Measurements from ENCODE around the gene COL13A1. TPM values are rescaled to one million over a fixed set of nuclear protein-coding genes. Genes with fewer than 3 reads are reported as not detected.

Gene COL13A1
- total RNA-seq, 1 experiment from 2014 or later: 5.9 TPM

DNA sequence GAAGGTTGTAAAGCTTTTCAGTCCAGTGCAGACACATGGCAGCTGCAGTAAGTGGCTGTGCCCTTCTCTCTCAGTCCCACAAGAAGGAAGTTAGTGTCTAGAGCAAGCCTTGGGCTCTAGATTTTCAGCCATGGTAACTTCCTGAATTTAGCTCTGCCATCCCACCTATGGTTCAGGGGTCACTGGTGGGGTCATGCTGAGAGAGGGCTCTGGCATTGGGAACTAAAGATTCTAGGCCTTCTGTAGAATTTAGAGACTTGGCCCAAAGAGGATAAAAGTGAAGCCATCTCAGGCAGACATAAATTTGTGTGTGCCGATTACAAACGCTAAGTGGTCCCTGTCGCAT is 113.5 kb downstream of the COL13A1 start:
- no peaks in the 10 kb centered on the region for H3K9me3 ChIP-seq (ENCODE audit: control insufficient read depth in 1 of 2, insufficient read depth in 1 of 2, low read depth in 1 of 2, low read length in 2 of 2)
- no TSS peak for BruUV-seq (replicated peaks)
- H3K9me2 ChIP-seq (ENCODE audit: insufficient read depth): no peaks in the 10 kb centered on the region
- H4K20me1 ChIP-seq (ENCODE audit: insufficient read depth): no peaks in the 10 kb centered on the region
- no peak for TF ChIP-seq ELF1 (IDR thresholded peaks at IDR 0.05; ENCODE audit: borderline replicate concordance, low read depth)
- TF ChIP-seq EZH2phosphoT487 (IDR thresholded peaks at IDR 0.05; ENCODE audit: borderline replicate concordance): no peak
- TF ChIP-seq SP1 (IDR thresholded peaks at IDR 0.05; ENCODE audit: low read depth): no peak
- TF ChIP-seq FOSL1 (IDR thresholded peaks at IDR 0.05; ENCODE audit: low read depth): no peak
- TF ChIP-seq, protein P1, sequence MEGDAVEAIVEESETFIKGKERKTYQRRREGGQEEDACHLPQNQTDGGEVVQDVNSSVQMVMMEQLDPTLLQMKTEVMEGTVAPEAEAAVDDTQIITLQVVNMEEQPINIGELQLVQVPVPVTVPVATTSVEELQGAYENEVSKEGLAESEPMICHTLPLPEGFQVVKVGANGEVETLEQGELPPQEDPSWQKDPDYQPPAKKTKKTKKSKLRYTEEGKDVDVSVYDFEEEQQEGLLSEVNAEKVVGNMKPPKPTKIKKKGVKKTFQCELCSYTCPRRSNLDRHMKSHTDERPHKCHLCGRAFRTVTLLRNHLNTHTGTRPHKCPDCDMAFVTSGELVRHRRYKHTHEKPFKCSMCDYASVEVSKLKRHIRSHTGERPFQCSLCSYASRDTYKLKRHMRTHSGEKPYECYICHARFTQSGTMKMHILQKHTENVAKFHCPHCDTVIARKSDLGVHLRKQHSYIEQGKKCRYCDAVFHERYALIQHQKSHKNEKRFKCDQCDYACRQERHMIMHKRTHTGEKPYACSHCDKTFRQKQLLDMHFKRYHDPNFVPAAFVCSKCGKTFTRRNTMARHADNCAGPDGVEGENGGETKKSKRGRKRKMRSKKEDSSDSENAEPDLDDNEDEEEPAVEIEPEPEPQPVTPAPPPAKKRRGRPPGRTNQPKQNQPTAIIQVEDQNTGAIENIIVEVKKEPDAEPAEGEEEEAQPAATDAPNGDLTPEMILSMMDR (IDR thresholded peaks at IDR 0.05 in 2 of 3, conservative IDR thresholded peaks at IDR 0.05 in 1 of 3; ENCODE audit: borderline replicate concordance in 1 of 3, insufficient read depth in 1 of 3, low read depth in 2 of 3, low read length in 2 of 3): no peak
- no peak for TF ChIP-seq ZNF274 (IDR thresholded peaks at IDR 0.05; ENCODE audit: low read depth, low read length)
- no peak for TF ChIP-seq EZH2 (IDR thresholded peaks at IDR 0.05)
- no peak for TF ChIP-seq CBX3 (IDR thresholded peaks at IDR 0.05; ENCODE audit: low read depth)
- no peak overlapping the region for H3K9ac ChIP-seq (ENCODE audit: low read length)
- intact Hi-C loops (cut with micrococcal nuclease): loop anchor here (2.0 kb wide), 1 partner anchor 32 kb away; no protein-coding TSS in a partner anchor
- no peak for ATAC-seq
- no peaks in the 10 kb centered on the region for H3K4me1 ChIP-seq (ENCODE audit: control insufficient read depth in 1 of 2, insufficient read depth in 2 of 2, low read length in 2 of 2)
- H3K27ac ChIP-seq (ENCODE audit: low read depth, low read length): no peak overlapping the region
- H3K27me3 ChIP-seq (ENCODE audit: insufficient read depth, low read length): no peaks in the 10 kb centered on the region
- H3K79me2 ChIP-seq (ENCODE audit: insufficient read depth, low read length): no peaks in the 10 kb centered on the region
- H2AFZ ChIP-seq (ENCODE audit: low read depth, low read length, poor library complexity, severe bottlenecking): no peak overlapping the region
- POLR2A ChIA-PET: no interaction called here
- H3K4me3 ChIP-seq (replicated peaks in 1 of 2; ENCODE audit: low read depth in 1 of 2, low read length in 2 of 2): no peak overlapping the region
- no peak for DNase-seq (ENCODE audit: low read depth, low spot score)
- RAD21 ChIA-PET (ENCODE audit: low non-redundant PET in 1 of 2, low total read pairs in 2 of 2, uncharacterized antibody in 2 of 2, unreplicated experiment in 2 of 2): interaction anchor here (0.8 to 1.7 kb wide), 8 partner anchors 32 to 172 kb away, joined by 3 to 17 read pairs (median 6); no protein-coding TSS in a partner anchor
- CTCF ChIA-PET: interaction anchor here (0.5 to 6.7 kb wide), 23 partner anchors 8 to 272 kb away, joined by 3 to 120 read pairs (median 6); partner anchors contain the start of gene COL13A1
- H3K4me2 ChIP-seq (ENCODE audit: low read length): no peak overlapping the region
- H3K36me3 ChIP-seq (ENCODE audit: control insufficient read depth in 1 of 2, insufficient read depth in 2 of 2, low read length in 2 of 2): no peaks in the 10 kb centered on the region

DNA sequence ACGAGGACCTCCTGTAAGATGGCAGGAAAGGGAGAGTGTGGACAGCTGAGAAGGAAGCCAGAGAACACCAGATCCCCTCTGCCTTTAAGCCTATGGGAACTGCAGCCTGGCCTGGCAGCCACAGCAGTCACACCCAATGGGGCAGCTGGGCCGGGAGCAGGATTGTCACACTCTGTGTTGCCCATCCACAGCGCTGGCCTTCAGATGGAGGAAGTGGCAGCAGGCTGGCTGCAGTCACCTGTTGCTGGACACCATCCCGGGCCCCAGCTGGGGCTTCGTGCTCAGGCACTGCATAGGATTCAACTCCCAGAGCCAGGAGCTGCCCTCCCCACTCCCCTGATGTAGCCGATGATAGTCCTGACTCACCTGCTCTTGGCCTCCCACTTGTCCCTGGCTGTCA is 114.4 kb downstream of the COL13A1 start:
- Histone ChIP-seq H2AFZ (ENCODE audit: low read depth, low read length, poor library complexity, severe bottlenecking) (no peak overlapping the region), H3K9me2 (ENCODE audit: insufficient read depth) (no peaks in the 10 kb centered on the region), H3K79me2 (ENCODE audit: insufficient read depth, low read length) (no peaks in the 10 kb centered on the region), H3K27ac (ENCODE audit: low read depth, low read length) (no peak overlapping the region), H3K9ac (ENCODE audit: low read length) (no peak overlapping the region), H3K4me1 (ENCODE audit: control insufficient read depth in 1 of 2, insufficient read depth in 2 of 2, low read length in 2 of 2) (no peaks in the 10 kb centered on the region), H4K20me1 (ENCODE audit: insufficient read depth) (no peaks in the 10 kb centered on the region), H3K27me3 (ENCODE audit: insufficient read depth, low read length) (no peaks in the 10 kb centered on the region), H3K4me3 (replicated peaks in 1 of 2; ENCODE audit: low read depth in 1 of 2, low read length in 2 of 2) (no peak overlapping the region), H3K36me3 (ENCODE audit: control insufficient read depth in 1 of 2, insufficient read depth in 2 of 2, low read length in 2 of 2) (no peaks in the 10 kb centered on the region), H3K9me3 (ENCODE audit: control insufficient read depth in 1 of 2, insufficient read depth in 1 of 2, low read depth in 1 of 2, low read length in 2 of 2) (no peaks in the 10 kb centered on the region), H3K4me2 (ENCODE audit: low read length) (no peak overlapping the region)
- BruUV-seq (replicated peaks): no TSS peak
- ATAC-seq (no peak), DNase-seq (ENCODE audit: low read depth, low spot score) (no peak)
- CTCF ChIA-PET: interaction anchor here (1.0 to 6.7 kb wide), 5 partner anchors 11 to 271 kb away, joined by 4 to 120 read pairs (median 10); no protein-coding TSS in a partner anchor
- POLR2A ChIA-PET: no interaction called here
- RAD21 ChIA-PET (ENCODE audit: low non-redundant PET in 1 of 2, low total read pairs in 2 of 2, uncharacterized antibody in 2 of 2, unreplicated experiment in 2 of 2): no interaction called here
- intact Hi-C loops (cut with micrococcal nuclease): no loop called here
- TF ChIP-seq, protein P2, sequence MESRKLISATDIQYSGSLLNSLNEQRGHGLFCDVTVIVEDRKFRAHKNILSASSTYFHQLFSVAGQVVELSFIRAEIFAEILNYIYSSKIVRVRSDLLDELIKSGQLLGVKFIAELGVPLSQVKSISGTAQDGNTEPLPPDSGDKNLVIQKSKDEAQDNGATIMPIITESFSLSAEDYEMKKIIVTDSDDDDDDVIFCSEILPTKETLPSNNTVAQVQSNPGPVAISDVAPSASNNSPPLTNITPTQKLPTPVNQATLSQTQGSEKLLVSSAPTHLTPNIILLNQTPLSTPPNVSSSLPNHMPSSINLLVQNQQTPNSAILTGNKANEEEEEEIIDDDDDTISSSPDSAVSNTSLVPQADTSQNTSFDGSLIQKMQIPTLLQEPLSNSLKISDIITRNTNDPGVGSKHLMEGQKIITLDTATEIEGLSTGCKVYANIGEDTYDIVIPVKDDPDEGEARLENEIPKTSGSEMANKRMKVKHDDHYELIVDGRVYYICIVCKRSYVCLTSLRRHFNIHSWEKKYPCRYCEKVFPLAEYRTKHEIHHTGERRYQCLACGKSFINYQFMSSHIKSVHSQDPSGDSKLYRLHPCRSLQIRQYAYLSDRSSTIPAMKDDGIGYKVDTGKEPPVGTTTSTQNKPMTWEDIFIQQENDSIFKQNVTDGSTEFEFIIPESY (IDR thresholded peaks at IDR 0.05; ENCODE audit: extremely low read depth, insufficient replicate concordance, low read length): no peak
- TF ChIP-seq RAD21 (IDR thresholded peaks at IDR 0.05; ENCODE audit: low read depth): no peak
- no peak for TF ChIP-seq CEBPB (IDR thresholded peaks at IDR 0.05; ENCODE audit: low read depth)
- TF ChIP-seq, protein P3, sequence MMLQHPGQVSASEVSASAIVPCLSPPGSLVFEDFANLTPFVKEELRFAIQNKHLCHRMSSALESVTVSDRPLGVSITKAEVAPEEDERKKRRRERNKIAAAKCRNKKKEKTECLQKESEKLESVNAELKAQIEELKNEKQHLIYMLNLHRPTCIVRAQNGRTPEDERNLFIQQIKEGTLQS (IDR thresholded peaks at IDR 0.05): no peak
- TF ChIP-seq, protein P4, sequence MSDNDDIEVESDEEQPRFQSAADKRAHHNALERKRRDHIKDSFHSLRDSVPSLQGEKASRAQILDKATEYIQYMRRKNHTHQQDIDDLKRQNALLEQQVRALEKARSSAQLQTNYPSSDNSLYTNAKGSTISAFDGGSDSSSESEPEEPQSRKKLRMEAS (IDR thresholded peaks at IDR 0.05): no peak
- no peak for TF ChIP-seq SP1 (IDR thresholded peaks at IDR 0.05; ENCODE audit: low read depth)
- TF ChIP-seq, protein P1 (IDR thresholded peaks at IDR 0.05 in 2 of 3, conservative IDR thresholded peaks at IDR 0.05 in 1 of 3; ENCODE audit: borderline replicate concordance in 1 of 3, insufficient read depth in 1 of 3, low read depth in 2 of 3, low read length in 2 of 3): no peak
- no peak for TF ChIP-seq JUND (IDR thresholded peaks at IDR 0.05)
